VCaP (cell line): Measurements from ENCODE around the gene SMYD1.

Experiments used
- H3K27ac ChIP-seq: fragments of 450-650 bp; 2 replicates; pipeline ENCODE4 v1.5.1; 2017
- CTCF ChIP-seq: fragments of 450-650 bp; conservative IDR thresholded peaks from 2 replicates; pipeline ENCODE4 v1.5.1; 2017; ENCODE audit warnings: mild to moderate bottlenecking, moderate library complexity

SMYD1 gene

DNA sequence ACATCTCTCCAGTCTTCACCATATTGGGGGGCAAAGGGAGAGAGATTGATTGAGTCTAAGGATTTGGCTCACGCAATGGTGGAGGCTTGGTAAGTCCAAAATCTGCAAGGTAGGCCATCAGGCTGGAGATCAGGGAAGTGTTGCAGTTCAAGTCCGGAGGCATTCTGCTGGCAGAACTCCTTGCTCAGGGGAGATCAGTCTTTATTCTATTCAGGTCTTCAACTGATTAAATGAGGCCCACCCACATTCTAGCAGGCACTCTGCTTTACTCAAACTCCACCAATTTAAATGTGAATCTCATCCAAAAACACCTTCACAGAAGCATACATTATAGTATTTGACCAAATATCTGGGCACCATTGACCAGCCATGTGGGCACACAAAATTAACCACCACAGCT lies 21.4 kb downstream of the SMYD1 start:
- no peak overlapping the region for H3K27ac ChIP-seq
- no peak for TF ChIP-seq CTCF

DNA sequence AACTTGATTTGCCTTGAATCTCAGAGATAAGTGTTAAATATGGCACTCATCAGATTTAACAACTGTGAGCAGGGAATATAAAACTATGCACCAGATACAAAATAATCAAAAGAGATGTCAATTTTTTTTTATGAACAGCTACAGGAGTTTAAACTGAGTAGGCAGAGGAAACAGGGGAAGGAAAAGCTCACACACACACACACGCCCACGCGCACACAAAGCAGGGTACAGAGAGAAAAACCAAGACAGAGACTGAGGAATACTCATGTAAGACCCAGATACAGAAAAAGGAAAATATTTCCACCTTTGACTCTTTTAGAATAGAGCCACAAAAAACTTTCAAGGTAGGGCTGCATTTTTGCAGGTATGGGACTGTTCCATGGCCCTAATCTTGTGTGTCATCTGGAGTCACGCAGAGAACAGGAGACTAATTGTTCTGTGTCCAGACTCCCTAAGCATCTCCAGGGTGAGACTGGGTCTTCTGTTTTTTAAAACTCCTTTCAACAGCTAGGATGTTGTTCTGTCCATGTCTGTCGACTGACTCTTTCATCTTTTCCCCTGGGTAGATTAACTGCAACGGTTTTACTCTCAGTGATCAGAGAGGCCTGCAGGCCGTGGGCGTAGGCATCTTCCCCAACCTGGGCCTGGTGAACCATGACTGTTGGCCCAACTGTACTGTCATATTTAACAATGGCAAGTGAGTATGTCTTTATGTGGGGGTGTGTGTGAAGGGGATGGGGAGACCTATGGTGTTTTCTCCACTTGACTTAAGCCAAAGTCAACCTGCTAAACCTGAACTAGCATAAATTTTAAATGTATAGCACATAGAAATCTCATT lies 23.0 kb downstream of the SMYD1 start:
- TF ChIP-seq CTCF, result no peak
- H3K27ac ChIP-seq, result no peak overlapping the region

DNA sequence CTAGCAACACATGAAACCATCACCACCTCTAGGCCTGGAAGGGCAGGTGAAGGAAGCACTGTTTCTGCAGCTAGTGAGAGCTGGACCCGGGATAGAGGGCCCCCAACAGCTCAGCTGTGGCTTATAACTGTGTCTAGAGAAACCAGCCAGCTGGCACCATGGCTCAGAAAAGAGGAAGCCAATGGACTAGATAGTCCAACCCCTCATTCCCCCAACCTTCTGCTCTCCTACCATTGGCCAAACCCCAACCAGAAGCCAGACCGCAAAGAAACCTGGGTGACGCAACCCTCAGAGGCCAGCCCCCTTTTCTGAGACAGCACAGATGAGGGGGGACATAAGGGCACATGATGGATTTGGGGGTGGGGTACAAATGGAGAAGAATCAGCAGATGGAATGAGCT lies 24.3 kb downstream of the SMYD1 start:
- TF ChIP-seq CTCF, result no peak
- H3K27ac ChIP-seq, result no peak overlapping the region

GRCh38 chr2:88092773-88093172 lies 25.1 kb downstream of the SMYD1 start:
- no peak overlapping the region for H3K27ac ChIP-seq
- no peak for TF ChIP-seq CTCF

GRCh38 chr2:88095022-88095421 lies 27.4 kb downstream of the SMYD1 start:
- no peak overlapping the region for H3K27ac ChIP-seq
- no peak for TF ChIP-seq CTCF

DNA sequence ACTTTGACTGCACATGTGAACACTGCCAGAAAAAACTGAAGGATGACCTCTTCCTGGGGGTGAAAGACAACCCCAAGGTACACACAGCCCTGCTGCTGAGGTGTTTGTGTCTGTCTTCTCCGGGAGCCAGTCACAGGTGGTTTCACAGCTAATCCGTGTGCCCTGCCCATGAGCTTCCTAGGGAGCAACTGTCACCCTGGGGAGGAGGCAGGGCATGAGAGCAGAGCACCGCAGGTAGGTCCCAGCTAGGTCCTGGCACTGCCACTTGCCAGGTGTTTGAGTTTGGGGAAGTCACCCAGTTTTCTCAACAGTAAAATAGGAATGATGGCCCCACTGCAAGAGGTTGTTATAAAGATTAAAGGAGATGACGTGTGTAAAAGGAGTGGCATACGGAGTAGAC lies 29.1 kb downstream of the SMYD1 start:
- no peak for TF ChIP-seq CTCF
- H3K27ac ChIP-seq, result no peak overlapping the region

GRCh38 chr2:88097192-88097591 lies 29.6 kb downstream of the SMYD1 start:
- no peak overlapping the region for H3K27ac ChIP-seq
- no peak for TF ChIP-seq CTCF
